ENCODE data around the gene TMEM272.

Gene TMEM272

DNA sequence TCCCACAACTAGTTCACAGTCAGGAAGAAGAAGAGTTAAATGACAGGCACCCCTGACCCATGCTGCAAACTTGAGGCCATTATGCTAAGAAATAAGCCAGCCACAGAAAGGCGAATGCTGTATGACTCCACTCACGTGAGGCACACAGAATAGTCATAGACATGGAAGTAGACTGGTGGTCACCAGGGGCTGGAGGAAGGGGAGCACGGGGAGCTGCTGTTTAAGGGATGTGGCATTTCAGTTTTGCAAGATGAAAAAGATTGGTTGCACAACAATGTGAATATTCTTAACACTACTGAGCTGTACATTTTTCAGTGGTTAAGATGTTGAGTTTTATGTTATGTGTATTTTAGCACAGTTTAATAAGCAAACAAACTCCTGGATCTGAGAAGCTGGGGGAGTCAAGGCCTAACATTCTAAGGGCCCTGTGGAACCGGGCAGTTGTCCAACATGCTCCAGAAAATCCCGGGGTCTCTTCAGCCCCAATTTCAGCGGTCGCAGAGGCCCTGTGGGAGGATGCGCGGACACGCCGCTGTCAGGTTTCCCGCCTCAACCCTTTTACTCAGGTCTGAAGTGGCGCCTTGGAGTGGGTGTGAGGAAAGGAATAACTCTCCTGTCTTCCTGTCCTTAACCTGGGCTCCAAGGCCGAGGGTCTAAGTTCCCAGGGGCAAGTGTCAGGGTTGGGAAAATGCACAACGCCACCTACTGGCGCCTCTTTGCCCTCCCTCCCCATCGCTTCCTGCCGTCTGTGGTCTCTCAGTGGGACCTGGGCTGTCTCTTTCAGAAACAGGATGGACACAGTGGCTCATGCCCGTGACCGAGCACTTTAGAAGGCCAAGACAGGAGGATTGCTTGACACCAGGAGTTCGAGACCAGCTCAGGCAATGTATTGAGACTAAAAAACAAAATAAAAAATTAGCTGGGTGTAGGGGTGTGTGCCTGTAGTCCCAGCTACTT, 4.4 kb upstream of the TMEM272 start:
- peak; percentile 10 for DNase-seq

DNA sequence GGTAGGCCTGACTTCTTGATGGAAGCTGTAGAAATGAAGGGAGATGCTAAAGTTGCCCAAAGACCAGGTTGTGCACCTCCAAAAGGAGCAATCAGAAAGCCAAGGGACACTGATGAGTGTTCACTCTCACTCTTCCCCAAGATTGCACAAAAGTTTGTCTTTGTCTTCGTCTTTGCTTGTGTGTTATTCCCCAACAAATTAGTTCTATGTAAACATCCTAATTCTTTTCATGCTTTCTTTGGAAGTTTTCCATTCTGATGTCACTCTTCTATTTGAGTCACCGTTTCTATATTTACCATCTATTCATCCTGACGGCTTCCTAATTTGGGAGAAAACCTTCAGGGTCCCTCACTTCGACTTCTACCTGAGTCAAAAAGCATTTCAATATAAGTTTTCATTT, 3.7 kb upstream of the TMEM272 start:
- DNase-seq = peak; percentile 18

GRCh38 chr13:51846756-51847155, 1.8 kb upstream of the TMEM272 start:
- DNase-seq = no peak

DNA sequence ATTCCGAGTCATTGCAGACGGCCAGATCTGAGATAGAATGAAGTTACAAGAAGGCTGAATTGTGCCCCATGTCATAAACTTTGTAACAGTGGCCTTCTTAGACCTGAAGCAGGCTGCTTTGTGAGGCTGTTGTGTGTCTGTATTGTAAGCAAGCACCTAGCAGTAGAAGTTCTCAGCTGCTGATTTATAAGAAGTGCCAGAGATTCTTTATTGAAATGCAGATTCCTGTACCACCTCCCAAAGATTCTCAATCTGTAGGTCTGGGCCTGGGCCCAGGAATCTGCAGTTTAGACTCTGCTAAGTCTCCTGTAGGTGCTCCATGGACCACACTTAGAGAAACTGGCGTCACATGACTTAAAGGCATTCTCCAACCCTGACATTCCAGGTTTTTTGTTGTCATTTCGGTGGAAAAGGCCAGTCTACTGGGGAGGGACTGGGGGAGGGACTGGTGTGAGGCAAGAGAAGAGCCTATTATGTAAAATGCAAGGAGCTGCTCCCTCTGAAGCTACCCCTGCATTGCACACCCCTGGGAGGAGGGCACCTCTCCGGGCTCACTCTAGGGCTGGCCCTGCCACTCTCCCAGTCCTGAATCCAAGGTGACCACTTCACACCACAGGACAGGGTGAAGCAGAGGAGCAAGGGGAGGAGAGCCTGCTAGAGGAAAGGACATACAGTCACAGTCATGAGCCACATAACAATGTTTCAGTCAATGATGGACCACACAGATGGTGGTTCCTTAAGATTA, 769 bp upstream of the TMEM272 start:
- DNase-seq = no peak

DNA sequence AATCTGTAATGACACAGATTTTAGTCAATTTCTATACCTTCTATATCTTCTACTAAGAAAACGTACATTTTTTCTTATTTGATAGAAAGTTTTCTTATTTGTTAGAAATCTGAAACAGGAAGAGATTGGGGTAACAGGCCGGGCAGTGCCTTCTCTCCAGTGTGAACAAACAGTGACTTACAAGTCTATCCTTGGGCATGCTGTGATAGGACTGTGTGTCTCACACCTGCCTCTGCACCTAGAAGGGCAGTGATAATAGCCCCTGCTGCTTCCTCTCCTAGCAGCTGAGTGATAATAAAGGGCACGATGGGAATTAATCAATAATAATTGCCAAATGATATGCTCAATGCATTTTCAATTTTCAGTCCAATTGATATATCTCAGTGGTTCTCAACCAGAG, 1.4 kb downstream of the TMEM272 start:
- no peak for DNase-seq

DNA sequence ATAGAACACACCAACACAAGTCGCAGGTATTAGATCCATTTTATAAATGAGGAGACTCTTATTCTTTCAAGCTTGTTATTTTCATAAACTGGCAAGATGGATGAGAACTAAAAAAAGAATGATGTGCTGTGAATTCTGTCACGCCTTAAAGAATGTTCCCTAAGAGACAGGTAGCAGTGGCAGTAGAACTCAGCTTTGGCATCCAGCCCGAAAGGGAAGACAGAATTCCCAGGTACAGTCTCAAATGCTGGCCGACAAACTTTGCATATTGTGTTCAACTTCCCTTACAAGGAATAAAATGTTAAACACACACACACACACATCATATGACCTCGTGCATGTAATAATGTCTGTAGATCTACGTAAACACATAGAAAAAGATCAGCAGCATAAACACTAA, 3.2 kb downstream of the TMEM272 start:
- no peak for DNase-seq

- no peak for DNase-seq
These were observed 4.1 kb downstream of the TMEM272 start for GRCh38 chr13:51840917-51841316.

DNA sequence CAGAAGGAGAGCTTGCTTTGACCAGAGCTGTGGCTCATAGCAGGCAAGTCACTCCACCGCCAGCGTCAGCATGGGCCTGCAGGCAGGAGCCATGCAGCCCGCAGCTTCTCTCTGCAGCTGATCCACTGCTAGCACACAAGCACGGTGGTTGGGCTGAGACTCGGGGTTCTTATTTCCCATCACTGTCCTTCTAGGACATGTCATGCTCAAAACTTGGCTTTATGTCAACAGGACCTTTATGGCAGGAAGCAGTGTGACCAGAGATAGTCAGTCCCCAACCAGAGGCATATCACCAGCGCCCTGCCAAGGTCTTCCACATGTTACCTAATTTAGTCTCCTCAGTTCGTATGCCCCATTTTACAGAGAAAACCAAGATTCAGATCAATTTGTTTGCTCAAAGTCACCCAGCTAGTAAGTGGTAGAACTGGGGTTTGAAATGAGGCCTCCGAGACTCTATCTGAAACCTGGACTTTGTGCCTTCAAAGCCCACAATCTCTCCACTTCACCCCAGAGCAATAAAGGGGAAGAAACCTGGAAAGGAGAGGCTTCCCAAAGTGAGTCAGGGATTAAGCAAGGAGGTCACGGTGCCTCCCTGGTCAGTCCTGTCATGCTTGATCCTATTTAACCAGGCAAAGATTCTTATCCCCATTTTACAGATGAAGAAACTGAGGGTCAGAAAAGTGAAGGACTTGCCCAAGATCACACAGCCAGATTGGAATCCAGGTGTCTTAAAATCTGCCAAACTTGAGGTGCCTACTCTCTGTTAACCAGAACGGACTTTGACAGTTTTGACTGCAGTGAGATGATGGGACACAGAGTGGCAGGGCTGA, 5.1 kb downstream of the TMEM272 start:
- DNase-seq = no peak

DNA sequence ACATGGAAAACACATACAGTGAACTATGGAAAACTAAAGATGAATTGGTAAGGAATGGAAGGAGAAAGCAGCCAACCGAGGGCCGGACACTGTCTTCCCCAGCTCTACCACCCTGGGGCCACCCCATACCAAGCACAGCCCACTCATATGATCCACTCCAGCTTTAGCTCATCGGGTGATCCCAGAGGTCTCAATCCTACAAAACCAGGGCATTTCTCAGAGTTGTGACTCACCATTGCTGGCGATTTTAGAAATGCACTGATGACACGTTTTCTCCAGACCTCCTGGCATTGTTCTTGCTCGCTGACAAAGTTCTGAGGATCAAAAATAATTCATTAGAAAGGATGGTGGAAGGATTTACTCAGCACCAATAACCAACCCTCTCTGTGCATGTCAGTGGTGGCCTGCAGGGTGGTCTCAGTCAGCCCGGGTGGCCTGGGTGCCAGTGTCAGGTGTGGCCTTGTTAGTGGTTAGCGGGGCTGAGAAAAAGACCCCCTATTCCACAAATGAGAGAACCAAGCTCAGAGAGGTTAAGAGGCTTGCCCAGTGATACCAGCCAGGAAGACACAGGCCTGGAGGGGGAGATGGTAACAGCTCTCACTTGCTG, 6.6 kb downstream of the TMEM272 start:
- peak; percentile 44 for DNase-seq

- DNase-seq = no peak
These were observed 8.0 kb downstream of the TMEM272 start for GRCh38 chr13:51837016-51837415.

- peak; percentile 7 for DNase-seq
These were observed 10.3 kb downstream of the TMEM272 start for GRCh38 chr13:51834581-51835171.

DNA sequence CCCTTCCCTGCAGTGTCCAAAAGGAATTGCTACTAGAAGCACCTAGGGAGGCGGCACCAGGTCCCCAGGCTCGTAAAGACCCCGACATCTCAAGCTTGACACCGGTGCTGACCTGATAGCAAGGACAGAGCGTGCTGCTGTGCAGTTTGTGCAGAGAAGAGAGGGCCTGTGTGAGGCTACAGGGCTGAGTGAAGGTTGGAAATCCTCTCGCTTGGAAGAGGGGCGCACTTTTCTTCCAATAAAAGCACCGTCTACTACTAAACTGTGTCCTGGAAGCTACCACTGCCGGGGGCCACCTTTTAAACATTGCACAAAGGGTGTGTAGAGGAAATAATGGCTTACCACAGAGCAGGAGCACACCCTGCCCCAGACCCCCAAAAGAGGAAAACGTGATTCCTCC, 11.0 kb downstream of the TMEM272 start:
- no peak for DNase-seq

DNA sequence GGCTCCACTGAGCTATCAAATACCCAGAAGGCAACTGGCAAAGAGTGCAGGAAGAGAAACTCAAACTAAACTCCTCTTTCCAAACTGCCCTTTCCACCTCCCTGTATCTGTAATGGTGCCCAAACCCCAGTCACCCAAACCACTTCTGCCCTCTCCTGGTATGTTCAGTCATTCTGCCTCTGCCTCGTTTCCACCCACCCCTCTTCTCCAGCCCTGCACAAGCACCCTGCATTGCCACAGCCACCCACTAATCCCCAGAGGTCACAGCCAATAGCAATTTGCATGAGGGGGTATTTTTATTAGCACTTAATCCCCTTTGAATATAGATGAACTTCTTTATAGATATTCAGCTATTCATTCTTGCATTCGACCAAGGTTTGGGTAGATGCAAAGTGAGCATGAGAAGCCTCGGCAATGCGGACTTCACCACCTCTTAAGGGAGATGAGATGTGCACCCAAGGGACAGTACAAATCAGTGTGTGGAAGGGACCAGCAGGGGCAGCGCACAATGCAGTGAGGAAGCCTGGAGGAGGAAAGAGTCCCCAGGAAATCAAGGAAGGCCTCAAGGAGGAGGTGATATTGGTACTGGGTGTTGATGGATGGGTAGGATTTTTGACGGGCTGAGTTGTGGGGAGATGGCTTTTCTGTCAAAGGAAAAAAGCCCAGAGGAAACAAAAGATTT, 12.4 kb downstream of the TMEM272 start:
- DNase-seq = no peak

- DNase-seq = no peak
These were observed 13.5 kb downstream of the TMEM272 start for GRCh38 chr13:51831519-51831918.

DNA sequence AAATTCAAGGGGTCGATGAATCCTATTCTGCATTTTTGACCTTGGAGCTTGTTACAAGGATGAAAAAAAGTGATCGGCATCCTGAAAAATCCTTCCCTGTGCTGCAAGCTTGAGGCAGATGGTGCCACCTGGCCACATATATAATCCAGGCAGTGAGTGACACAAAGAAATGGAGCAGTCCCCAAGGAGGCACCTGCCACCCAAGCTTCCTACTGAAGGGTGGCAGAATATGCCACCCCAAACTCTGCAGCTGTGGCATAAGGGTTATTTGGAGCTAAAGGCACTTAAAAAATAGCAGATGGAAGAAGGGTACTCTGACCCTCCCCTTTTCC, 15.4 kb downstream of the TMEM272 start:
- DNase-seq = no peak

GRCh38 chr13:51828730-51829567, 16.0 kb downstream of the TMEM272 start:
- no peak for DNase-seq

DNA sequence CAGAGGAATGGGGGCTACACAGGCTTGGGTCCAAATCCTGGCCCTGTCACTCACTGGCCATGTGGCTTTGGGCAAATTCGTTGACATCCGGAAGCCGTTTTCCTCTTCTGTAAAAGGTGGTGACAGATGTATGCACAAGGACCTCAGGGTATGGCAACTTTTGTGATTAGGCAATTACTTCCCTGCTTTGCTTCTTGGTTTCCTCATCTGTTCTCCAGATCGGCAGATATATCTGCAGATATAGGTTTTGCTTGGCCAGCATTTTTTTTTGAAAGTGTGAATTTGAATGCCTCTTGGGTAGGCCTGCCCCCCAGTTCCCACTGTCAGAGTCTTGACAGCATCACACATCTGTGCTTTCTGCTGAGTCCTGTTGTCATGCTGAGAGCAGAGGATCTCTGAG, 17.7 kb downstream of the TMEM272 start:
- DNase-seq = no peak

GRCh38 chr13:51826606-51827005, 18.4 kb downstream of the TMEM272 start:
- no peak for DNase-seq

GRCh38 chr13:51825681-51826254, 19.2 kb downstream of the TMEM272 start:
- no peak for DNase-seq

DNA sequence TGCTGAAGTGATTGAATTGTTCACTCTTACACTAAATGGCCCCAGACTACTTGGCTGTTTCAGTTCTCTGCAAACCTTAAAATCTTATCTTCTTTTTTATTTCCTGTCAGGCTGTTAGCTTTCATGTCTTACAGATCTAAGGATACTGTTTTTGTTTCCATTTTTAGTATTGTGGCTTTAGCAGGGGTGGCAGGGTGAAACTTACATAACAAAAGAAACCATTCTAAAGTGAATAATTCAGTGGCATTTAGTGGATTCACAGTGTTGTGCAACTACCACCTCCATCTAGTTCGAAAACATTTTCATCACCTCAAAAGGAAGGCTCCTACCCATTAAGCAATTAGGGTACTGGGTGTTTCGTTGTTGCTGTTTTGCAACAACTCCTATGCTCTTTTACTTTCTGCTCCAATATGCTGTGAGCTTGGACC, 19.8 kb downstream of the TMEM272 start:
- no peak for DNase-seq

Measured in fibroblast of upper back skin (primary cell).